Muscle layer of duodenum (tissue), 2 donors: ENCODE data around the gene DTX3.

Experiments
- H3K27ac ChIP-seq: one replicate; pipeline ENCODE4 v1.7.0; 2013; ENCODE audit warnings: mild to moderate bottlenecking, low read length
- H3K27me3 ChIP-seq: one replicate; pipeline ENCODE4 v1.7.0; 2013; ENCODE audit warnings: low read depth, mild to moderate bottlenecking, control low read depth, low read length
- H3K36me3 ChIP-seq, 2 donors: one replicate each; pipeline ENCODE4 v1.7.0; 2013; ENCODE audit warnings: low read length in 2 of 2, control low read depth in 1 of 2, mild to moderate bottlenecking in 1 of 2; ENCODE audit not compliant: insufficient read depth in 2 of 2, control insufficient read depth in 1 of 2
- H3K4me1 ChIP-seq, 2 donors: one replicate each; pipeline ENCODE4 v1.7.0; 2013; ENCODE audit warnings: low read length in 2 of 2, mild to moderate bottlenecking in 2 of 2, control low read depth in 1 of 2, moderate library complexity in 1 of 2; ENCODE audit not compliant: insufficient read depth in 2 of 2, control insufficient read depth in 1 of 2
- H3K4me3 ChIP-seq, 2 donors: one replicate each; pipeline ENCODE4 v1.7.0; 2013; ENCODE audit warnings: low read length in 2 of 2, low read depth in 1 of 2, mild to moderate bottlenecking in 1 of 2
- H3K9me3 ChIP-seq, 2 donors: one replicate each; pipeline ENCODE4 v1.7.0; 2013; ENCODE audit warnings: low read length in 2 of 2, control low read depth in 1 of 2, mild to moderate bottlenecking in 1 of 2; ENCODE audit not compliant: control insufficient read depth in 1 of 2
- donor health status: healthy.

DTX3 gene

GRCh38 chr12:57609101-57609780 is 4.6 kb downstream of the DTX3 start:
- Histone ChIP-seq H3K36me3 (peaks cover 0 to 25% of the 10 kb centered on the region in 2 donors), H3K27ac (no peak overlapping the region), H3K4me1 (peaks cover 6 to 68% of the 10 kb centered on the region in 2 donors), H3K9me3 (no peaks in the 10 kb centered on the region), H3K4me3 (peak overlapping the region in 1 of 2 donors; percentile 33), H3K27me3 (peaks cover 15% of the 10 kb centered on the region)

GRCh38 chr12:57609781-57610553 is 5.3 kb downstream of the DTX3 start:
- Histone ChIP-seq H3K36me3 (peaks cover 0 to 26% of the 10 kb centered on the region in 2 donors), H3K9me3 (no peaks in the 10 kb centered on the region), H3K27me3 (peaks cover 15% of the 10 kb centered on the region), H3K27ac (peak overlapping the region; percentile 92), H3K4me3 (peak overlapping the region; percentile 53 to 74), H3K4me1 (peaks cover 6 to 73% of the 10 kb centered on the region in 2 donors)

GRCh38 chr12:57610554-57611107 is 6.0 kb downstream of the DTX3 start:
- Histone ChIP-seq H3K9me3 (no peaks in the 10 kb centered on the region), H3K4me1 (peaks cover 1 to 74% of the 10 kb centered on the region in 2 donors), H3K27me3 (peaks cover 15% of the 10 kb centered on the region), H3K36me3 (peaks cover 3 to 33% of the 10 kb centered on the region in 2 donors), H3K27ac (peak overlapping the region; percentile 92), H3K4me3 (peak overlapping the region; percentile 53 to 74)

DNA sequence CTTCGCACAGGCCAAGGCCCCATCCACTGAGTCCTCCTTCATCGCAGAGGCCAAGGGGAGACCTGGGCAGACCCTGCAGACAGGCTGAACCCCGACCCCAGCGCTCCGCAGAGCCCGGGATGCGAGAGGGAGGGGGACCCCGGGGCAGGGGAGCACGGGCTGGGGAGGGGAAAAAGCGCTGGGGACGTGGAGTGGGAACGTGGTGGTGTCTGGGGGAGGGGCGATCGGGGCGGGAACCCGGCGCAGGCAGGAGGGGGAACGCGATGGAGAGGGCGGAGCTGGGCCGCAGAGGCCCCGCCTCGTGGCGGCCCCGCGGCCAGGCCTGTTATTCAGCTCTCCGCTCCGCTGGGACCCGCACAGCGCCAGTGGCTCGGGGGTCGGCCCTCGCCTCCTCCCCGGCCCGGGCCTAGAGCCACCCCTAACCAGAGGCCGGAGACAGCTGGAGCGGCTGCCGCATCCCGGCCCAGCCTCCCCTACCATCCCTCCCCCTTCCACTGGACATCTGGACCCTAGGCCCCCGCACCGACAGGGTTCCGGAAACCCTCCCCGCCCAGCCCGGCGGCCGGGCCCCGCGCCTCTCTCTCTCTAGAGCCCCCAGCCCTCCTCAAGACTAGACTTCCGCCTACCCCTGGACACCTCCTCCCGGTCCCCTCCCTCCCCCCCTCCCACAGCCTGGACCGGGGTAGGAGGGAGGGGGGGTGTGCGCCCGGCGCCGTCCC is 6.6 kb downstream of the DTX3 start, which contains the start of gene ARHGEF25:
TSS of gene ARHGEF25 (plus strand) at position 328 of the 719 bp plus-strand sequence. CDS start 460 bp downstream, outside the sequence.
- peaks cover 6 to 36% of the 10 kb centered on the region in 2 donors for H3K36me3 ChIP-seq
- H3K27me3 ChIP-seq, result peaks cover 15% of the 10 kb centered on the region
- H3K27ac ChIP-seq, result peak within 1 kb of the TSS; percentile 92
- no peaks in the 10 kb centered on the region for H3K9me3 ChIP-seq
- peaks cover 0 to 70% of the 10 kb centered on the region in 2 donors for H3K4me1 ChIP-seq
- peak within 1 kb of the TSS; percentile 57 to 74 for H3K4me3 ChIP-seq

DNA sequence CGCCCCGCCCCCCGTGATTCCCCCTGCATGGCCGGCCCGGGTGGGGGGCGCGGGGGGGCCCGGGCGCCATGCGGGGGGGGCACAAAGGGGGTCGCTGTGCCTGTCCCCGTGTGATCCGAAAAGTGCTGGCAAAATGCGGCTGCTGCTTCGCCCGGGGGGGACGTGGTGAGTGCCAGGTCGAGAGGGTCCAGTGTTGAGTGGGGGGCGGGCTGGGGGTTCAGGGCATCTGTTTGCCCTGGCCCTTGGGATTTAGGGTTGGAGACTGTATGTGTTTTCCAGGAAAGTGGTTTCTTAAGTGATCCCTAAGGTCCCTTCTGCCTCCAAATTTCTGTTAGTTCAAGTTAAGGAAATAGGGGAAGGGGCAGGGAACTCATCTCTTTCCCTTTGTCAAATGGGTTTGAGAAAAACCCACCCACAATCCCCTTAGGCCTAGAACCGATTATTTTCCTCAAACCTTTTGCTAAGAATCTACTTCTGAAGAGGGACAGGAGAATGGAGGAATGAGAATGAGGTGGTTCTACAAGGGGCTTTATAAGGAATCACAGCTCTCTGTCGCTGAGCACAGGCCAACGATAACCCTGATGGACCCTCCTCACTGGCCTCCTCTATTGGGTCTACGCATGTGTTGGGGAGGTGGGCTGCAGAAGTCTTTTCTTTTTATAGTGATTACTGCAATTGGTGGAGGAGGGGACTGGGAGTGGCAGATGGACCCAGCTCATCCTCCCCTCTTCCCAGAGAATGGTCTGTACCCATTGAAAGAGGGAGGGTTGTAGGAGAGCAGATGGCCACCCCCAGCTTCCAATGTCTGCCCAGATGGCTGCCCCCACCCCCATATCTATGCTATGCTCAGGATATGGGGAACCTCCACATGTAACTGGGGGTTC is 7.4 kb downstream of the DTX3 start:
- no peaks in the 10 kb centered on the region for H3K9me3 ChIP-seq
- peaks cover 15% of the 10 kb centered on the region for H3K27me3 ChIP-seq
- H3K4me1 ChIP-seq, result peaks cover 0 to 62% of the 10 kb centered on the region in 2 donors
- H3K36me3 ChIP-seq, result peaks cover 6 to 35% of the 10 kb centered on the region in 2 donors
- no peak overlapping the region for H3K27ac ChIP-seq
- peak overlapping the region; percentile 57 to 74 for H3K4me3 ChIP-seq

DNA sequence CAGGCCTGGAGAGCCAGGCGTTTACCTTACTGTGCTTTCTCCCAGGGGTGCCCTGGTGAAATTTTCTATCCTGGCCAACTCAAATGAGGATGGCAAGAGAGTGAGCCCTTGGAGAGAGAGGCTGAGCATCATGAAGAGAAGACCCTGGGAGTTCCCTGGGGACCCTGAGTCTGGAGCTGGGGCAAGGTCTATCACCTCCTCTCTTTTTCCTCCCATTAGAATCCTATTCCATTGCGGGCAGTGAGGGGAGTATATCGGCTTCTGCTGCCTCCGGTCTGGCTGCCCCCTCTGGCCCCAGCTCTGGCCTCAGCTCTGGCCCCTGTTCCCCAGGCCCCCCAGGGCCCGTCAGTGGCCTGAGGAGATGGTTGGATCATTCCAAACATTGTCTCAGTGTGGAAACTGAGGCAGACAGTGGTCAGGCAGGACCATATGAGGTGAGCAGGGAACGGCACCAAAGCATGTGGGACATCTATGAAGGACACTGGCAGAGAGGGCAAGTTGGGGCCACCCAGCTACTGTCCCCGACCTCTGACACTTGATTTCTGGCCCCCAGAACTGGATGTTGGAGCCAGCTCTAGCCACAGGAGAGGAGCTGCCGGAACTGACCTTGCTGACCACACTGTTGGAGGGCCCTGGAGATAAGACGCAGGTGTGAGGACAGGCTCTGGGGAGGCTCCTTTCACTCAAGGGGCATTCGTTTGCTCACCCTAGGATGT is 8.2 kb downstream of the DTX3 start:
- Histone ChIP-seq H3K27ac (no peak overlapping the region), H3K4me1 (peaks cover 0 to 62% of the 10 kb centered on the region in 2 donors), H3K4me3 (peak overlapping the region in 1 of 2 donors; percentile 74), H3K9me3 (no peaks in the 10 kb centered on the region), H3K36me3 (peaks cover 6 to 35% of the 10 kb centered on the region in 2 donors), H3K27me3 (peaks cover 15% of the 10 kb centered on the region)

DNA sequence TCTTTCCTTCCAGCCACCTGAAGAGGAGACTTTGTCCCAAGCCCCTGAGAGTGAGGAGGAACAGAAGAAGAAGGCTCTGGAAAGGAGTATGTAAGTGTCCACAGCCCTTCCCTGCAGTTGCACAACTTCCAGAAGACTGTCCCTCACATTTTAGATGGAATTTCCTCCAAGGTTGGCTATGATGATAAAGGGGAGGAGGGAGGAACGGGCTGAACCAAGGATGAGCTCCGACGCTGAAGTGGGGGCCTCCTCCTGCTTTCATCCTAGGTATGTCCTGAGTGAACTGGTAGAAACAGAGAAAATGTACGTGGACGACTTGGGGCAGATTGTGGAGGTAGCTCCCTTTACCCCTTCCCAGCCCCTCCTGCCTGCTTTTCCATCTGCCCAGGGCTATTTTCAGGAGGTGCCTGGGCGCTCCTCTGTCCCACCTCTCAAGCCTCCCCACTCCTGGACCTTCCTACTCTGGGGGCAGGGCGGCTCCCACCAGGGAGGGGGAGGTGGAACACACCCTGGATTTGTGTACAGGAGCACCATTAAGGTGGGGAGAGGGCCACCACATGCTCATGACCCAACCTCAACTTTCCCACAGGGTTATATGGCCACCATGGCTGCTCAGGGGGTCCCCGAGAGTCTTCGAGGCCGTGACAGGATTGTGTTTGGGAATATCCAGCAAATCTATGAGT is 8.9 kb downstream of the DTX3 start:
- H3K4me1 ChIP-seq, result peaks cover 0 to 62% of the 10 kb centered on the region in 2 donors
- peaks cover 15% of the 10 kb centered on the region for H3K27me3 ChIP-seq
- H3K27ac ChIP-seq, result no peak overlapping the region
- H3K9me3 ChIP-seq, result no peaks in the 10 kb centered on the region
- H3K36me3 ChIP-seq, result peaks cover 6 to 37% of the 10 kb centered on the region in 2 donors
- H3K4me3 ChIP-seq, result peak overlapping the region in 1 of 2 donors; percentile 74

DNA sequence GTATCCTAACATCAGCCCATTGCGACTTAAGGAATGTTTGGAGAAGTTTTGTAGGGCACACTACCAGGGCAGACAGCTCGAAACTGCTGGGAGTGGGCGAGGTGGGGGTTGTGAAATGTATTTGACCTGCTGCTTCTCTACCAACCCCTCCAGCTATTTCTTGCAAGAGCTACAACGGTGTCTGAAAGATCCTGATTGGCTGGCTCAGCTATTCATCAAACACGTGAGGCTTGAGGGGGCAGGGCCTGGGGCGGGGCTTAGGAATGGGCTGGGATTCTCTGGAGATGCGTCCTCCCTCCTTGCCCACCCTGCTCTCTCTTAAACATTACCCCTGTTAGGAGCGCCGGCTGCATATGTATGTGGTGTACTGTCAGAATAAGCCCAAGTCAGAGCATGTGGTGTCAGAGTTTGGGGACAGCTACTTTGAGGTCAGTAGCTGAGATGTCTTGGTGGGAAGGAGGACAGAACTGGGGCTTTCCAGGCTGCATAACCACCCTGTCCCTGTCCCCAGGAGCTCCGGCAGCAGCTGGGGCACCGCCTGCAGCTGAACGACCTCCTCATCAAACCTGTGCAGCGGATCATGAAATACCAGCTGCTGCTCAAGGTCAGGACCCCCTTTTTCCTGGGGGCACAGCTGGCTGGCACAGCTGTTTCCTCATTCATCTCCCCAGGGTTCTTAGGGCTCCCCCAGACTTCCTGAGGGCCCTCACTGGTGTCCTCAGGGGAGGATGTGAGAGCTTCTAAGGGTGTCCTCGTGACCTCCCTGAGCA is 9.7 kb downstream of the DTX3 start:
- Histone ChIP-seq H3K4me3 (no peak overlapping the region), H3K27ac (no peak overlapping the region), H3K27me3 (peaks cover 18% of the 10 kb centered on the region), H3K9me3 (no peaks in the 10 kb centered on the region), H3K36me3 (peaks cover 6 to 37% of the 10 kb centered on the region in 2 donors), H3K4me1 (peaks cover 0 to 57% of the 10 kb centered on the region in 2 donors)

DNA sequence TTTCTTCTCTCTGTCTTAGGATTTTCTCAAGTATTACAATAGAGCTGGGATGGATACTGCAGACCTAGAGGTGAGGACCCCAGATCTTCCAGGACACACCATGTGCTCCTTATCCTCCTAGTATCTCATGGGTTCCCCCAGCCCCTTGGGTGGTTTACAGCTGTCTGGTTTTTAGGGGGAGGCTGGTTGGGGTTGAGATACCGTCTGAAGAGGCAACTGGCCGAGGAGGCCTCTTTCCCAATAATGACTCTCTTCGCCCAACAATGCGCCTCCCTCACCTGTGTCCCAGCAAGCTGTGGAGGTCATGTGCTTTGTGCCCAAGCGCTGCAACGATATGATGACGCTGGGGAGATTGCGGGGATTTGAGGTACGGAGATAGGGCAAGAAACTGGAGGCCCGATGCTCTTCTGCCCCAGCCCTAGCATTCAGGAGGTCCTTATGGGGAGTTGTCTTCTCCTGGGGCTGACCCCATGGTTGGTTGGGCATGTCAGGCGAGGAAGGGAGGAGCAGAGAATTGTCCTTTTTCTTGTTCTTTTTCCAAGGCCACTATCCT is 10.4 kb downstream of the DTX3 start:
- no peak overlapping the region for H3K4me3 ChIP-seq
- peaks cover 6 to 37% of the 10 kb centered on the region in 2 donors for H3K36me3 ChIP-seq
- no peaks in the 10 kb centered on the region for H3K9me3 ChIP-seq
- peaks cover 0 to 52% of the 10 kb centered on the region in 2 donors for H3K4me1 ChIP-seq
- no peak overlapping the region for H3K27ac ChIP-seq
- H3K27me3 ChIP-seq, result peaks cover 24% of the 10 kb centered on the region
